Activated CD4-positive, alpha-beta memory T cell treated with anti-CD3 and anti-CD28 coated beads for 36 hours (primary cell): ENCODE results near the gene NUBPL. TPM values are rescaled to one million over a fixed set of nuclear protein-coding genes. Genes with fewer than 3 reads are reported as not detected.

Experiments
- CTCF ChIA-PET: fragments of 350-600 bp; sonication (Branson Sonifier 250); formaldehyde crosslinking; loops from one replicate; lab custom pipeline; 2021; ENCODE audit warnings: antibody characterized with exemption, inconsistent platforms; lab: Charles Lee
- POLR2A ChIA-PET: fragments of 350-600 bp; sonication (Branson Sonifier 250); formaldehyde crosslinking; loops from one replicate; lab custom pipeline; 2021; ENCODE audit warnings: antibody characterized with exemption; lab: Charles Lee
- DNase-seq: peaks from one replicate; pipeline ENCODE4 v3.0.0-alpha.2; 2020
- H3K27ac Mint-ChIP-seq: one replicate; pipeline ENCODE4 v1.8.0; 2021; ENCODE audit warnings: mixed read lengths
- H3K27me3 Mint-ChIP-seq: one replicate; pipeline ENCODE4 v1.8.0; 2021; ENCODE audit warnings: mixed read lengths
- H3K36me3 Mint-ChIP-seq: one replicate; pipeline ENCODE4 v1.8.0; 2021; ENCODE audit warnings: mixed read lengths
- H3K4me1 Mint-ChIP-seq: one replicate; pipeline ENCODE4 v1.8.0; 2021; ENCODE audit warnings: low read depth, mixed read lengths
- H3K4me3 Mint-ChIP-seq: one replicate; pipeline ENCODE4 v1.8.0; 2021; ENCODE audit warnings: mild to moderate bottlenecking, mixed read lengths
- H3K9me3 Mint-ChIP-seq: one replicate; pipeline ENCODE4 v1.8.0; 2021; ENCODE audit warnings: mixed read lengths
- intact Hi-C: fragments of 100-400 bp; cut with micrococcal nuclease; formaldehyde crosslinking; loops from one replicate; pipeline ENCODE4 v1.15.1; 2023
- total RNA-seq, 2 experiments: library from RNA; stranded (reverse); gene quantifications; one replicate each; pipeline ENCODE4 v1.2.3, GENCODE V29; 2021

The NUBPL gene, protein sequence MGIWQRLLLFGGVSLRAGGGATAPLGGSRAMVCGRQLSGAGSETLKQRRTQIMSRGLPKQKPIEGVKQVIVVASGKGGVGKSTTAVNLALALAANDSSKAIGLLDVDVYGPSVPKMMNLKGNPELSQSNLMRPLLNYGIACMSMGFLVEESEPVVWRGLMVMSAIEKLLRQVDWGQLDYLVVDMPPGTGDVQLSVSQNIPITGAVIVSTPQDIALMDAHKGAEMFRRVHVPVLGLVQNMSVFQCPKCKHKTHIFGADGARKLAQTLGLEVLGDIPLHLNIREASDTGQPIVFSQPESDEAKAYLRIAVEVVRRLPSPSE
- 1 to 10 TPM; 6.9 to 9.1 TPM for total RNA-seq

DNA sequence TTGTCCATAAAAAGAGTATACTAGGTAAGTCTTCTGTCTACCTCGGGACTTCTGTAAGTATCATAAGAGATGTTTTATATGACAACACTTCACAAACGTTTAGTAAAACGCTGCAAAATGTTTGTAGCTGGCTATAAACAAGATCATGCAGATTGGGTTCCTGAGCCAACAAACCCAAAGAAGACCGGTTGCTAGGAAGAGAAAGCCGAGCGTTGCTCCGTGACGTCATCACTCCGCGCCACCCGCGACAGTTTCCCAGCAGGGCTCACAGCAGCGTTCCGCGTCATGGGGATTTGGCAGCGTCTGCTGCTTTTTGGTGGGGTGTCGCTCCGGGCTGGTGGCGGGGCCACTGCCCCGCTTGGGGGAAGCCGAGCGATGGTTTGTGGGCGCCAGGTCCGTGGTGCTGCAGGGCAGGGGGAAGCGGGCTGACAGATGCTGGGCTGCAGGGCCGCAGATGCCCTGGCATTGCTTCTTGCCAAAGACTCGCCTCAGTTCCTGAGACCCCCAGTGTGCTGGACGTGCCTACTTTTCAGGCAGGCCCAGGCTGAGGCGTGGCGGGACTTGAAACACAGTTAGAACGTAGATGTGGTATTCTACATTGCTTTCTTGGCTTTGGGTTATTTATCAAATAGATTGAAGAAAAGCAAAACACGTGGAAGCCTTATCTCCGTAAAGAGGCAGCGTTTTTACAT is at the start of gene NUBPL:
Gene NUBPL, plus strand, starts transcription at position 250 of the 692 bp plus-strand sequence. Its CDS starts 36 bp downstream, at position 286.
- Mint-ChIP-seq H3K27me3 (peaks cover 1% of the 10 kb centered on the region), H3K36me3 (peaks cover 7% of the 10 kb centered on the region), H3K9me3 (no peaks in the 10 kb centered on the region), H3K4me3 (peak within 1 kb of the TSS; percentile 95), H3K27ac (peak within 1 kb of the TSS; percentile 93), H3K4me1 (peaks cover 20% of the 10 kb centered on the region)
- CTCF ChIA-PET: no interaction called here
- POLR2A ChIA-PET: no interaction called here
- intact Hi-C loops: loop anchor here (1.0 to 5.0 kb wide), 8 partner anchors 104 to 691 kb away; partner anchors contain the start of genes ARHGAP5, DTD2 and RNU6-8
- peak; percentile 98 for DNase-seq

DNA sequence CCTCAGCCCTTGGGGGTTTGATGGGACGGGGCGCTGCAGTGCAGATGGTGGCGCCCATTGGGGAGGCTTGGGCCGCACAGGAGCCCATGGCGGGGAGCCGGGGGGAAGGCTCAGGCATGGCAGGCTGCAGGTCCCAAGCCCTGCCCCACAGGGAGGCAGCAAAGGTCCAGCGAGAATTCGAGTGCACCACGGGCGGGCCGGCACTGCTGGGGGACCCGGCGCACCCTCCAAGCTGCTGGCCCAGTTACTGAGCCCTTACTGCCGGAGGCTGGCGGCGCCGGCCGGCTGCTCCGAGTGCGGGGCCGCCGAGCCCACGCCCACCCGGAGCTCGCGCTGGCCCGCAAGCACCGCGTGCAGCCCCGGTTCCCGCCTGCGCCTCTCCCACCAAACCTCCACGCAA is 34.1 kb upstream of the NUBPL start:
- H3K4me3 Mint-ChIP-seq: no peak overlapping the region
- ChIA-PET CTCF (interaction anchor here (1.6 kb wide), 1 partner anchor 17 kb away, joined by 4 read pairs; no protein-coding TSS in a partner anchor), POLR2A (no interaction called here)
- H3K4me1 Mint-ChIP-seq: no peaks in the 10 kb centered on the region
- no peaks in the 10 kb centered on the region for H3K27me3 Mint-ChIP-seq
- intact Hi-C loops: no loop called here
- H3K9me3 Mint-ChIP-seq: no peaks in the 10 kb centered on the region
- no peak for DNase-seq
- no peaks in the 10 kb centered on the region for H3K36me3 Mint-ChIP-seq
- H3K27ac Mint-ChIP-seq: no peak overlapping the region

DNA sequence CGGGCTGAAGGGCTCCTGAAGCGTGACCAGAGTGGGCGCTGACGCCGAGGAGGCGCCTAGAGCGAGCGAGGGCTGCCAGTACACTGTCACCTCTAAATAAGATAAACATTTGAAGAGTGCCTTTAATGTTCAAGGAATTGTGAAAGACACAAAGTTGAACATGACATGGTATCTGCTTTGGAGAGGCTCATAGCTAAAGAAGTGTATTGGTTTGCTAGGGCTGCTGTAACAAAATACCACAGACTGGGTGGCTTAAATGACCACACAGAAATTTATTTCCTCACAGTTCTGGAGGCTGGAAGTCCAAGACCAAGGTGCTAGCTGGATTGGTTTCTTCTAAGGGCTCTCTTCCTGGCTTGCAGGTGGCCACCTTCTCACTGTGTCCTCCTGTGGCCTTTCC is 33.7 kb upstream of the NUBPL start:
- no peaks in the 10 kb centered on the region for H3K9me3 Mint-ChIP-seq
- no peaks in the 10 kb centered on the region for H3K4me1 Mint-ChIP-seq
- ChIA-PET CTCF (no interaction called here), POLR2A (no interaction called here)
- no peaks in the 10 kb centered on the region for H3K27me3 Mint-ChIP-seq
- intact Hi-C loops: no loop called here
- no peak for DNase-seq
- H3K27ac Mint-ChIP-seq: no peak overlapping the region
- H3K4me3 Mint-ChIP-seq: no peak overlapping the region
- H3K36me3 Mint-ChIP-seq: no peaks in the 10 kb centered on the region

DNA sequence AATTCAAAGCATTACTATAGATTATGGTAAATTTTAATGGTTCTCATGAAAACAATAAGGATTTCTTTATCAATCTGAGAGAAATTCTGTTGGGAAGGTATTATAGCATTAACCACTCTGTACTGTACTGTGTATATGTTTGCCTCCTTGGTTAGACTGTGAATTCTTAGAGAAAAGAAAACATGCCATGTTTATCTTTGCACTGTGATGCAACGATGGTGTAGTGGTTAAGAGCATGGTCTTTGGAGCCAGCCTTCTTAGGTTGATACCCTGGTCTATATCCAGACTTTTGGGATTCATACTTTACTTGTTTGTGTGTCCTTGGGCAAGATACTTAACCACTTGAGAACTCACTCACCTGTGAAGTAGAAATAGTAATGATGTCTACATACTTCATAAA is 32.2 kb upstream of the NUBPL start:
- POLR2A ChIA-PET: no interaction called here
- Mint-ChIP-seq H3K27ac (no peak overlapping the region), H3K27me3 (no peaks in the 10 kb centered on the region), H3K36me3 (no peaks in the 10 kb centered on the region), H3K9me3 (no peaks in the 10 kb centered on the region), H3K4me1 (no peaks in the 10 kb centered on the region), H3K4me3 (no peak overlapping the region)
- intact Hi-C loops: no loop called here
- no peak for DNase-seq
- CTCF ChIA-PET: no interaction called here

DNA sequence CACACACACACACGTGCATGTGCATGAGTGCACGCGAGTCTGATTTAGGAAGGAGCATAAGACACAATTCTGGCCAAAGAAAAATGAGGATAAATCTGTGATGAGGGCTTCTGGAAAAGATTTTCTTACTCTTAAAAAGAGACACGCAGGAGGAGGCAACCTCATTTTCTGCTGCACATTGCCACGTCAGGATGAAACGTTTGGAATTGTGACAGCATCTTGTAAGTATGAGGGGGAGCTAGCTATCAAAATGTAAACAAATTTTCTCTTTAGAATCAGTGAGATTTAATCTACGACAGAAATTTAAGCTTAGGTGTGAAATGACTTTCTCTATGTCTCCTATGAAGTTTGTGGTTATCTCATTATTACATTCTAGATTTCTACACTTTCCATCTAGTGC is 31.1 kb upstream of the NUBPL start:
- DNase-seq: no peak
- no peaks in the 10 kb centered on the region for H3K4me1 Mint-ChIP-seq
- H3K36me3 Mint-ChIP-seq: no peaks in the 10 kb centered on the region
- H3K27ac Mint-ChIP-seq: no peak overlapping the region
- H3K4me3 Mint-ChIP-seq: no peak overlapping the region
- H3K9me3 Mint-ChIP-seq: no peaks in the 10 kb centered on the region
- intact Hi-C loops: no loop called here
- H3K27me3 Mint-ChIP-seq: peaks cover 5% of the 10 kb centered on the region
- ChIA-PET POLR2A (no interaction called here), CTCF (no interaction called here)

DNA sequence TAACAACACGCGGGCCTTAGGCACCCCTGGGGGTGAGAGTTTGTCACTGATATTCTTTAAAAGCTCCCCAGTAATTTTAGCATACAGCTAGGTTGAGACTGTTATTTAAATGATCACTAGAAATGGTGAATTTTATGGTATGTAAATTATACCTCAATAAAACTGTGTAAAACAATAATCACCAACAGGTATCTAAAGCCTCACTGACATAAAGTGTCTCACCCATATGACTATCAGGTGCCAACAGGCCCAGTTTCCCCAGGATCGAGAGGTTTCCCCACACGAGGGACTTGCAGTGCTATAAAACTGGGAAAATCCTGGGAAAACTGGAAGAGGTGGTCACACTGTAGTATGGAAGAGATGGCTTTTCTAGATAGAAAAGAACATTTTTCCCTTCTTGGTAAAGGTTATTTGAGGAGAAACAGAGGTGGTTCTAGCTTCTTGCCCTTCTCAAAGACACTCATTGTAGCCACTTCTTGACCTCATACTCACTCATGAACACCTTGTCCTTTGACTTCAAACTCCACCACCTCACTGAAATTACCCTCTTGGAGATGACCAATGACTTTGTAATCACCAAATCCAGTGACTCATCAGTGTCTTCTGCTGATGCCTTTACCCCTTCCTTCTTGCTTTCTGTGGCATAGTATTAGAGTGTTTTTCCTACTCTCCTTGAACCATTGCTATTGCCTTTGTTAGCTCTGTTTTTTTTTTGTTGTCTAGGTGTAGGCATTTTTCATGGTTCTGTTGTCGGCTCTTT is 24.8 kb upstream of the NUBPL start:
- Mint-ChIP-seq H3K27ac (no peak overlapping the region), H3K4me1 (no peaks in the 10 kb centered on the region), H3K4me3 (no peak overlapping the region), H3K36me3 (no peaks in the 10 kb centered on the region), H3K27me3 (peaks cover 10% of the 10 kb centered on the region), H3K9me3 (no peaks in the 10 kb centered on the region)
- intact Hi-C loops: no loop called here
- POLR2A ChIA-PET: interaction anchor here (0.5 kb wide), 1 partner anchor 332 kb away, joined by 3 read pairs; no protein-coding TSS in a partner anchor
- CTCF ChIA-PET: no interaction called here
- DNase-seq: no peak

DNA sequence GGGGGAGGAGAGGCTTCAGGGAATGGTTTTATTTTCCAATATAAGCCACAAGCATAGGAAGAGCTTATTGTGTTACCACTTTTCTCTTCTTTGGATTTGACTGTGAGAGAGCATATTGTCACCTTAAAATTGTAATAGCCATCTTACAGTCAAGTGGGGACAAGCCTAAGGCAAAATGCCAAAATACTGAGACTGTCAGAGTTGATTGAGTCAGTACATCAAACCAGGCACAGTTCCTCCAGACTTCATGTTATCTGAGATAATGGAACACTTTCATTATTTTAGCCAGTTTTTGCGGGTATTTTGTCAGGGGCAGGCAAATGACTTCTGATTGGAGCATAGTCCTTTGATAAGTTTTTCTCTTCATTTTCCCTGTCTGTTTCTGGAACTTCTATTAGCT is 19.5 kb upstream of the NUBPL start:
- ChIA-PET CTCF (no interaction called here), POLR2A (no interaction called here)

DNA sequence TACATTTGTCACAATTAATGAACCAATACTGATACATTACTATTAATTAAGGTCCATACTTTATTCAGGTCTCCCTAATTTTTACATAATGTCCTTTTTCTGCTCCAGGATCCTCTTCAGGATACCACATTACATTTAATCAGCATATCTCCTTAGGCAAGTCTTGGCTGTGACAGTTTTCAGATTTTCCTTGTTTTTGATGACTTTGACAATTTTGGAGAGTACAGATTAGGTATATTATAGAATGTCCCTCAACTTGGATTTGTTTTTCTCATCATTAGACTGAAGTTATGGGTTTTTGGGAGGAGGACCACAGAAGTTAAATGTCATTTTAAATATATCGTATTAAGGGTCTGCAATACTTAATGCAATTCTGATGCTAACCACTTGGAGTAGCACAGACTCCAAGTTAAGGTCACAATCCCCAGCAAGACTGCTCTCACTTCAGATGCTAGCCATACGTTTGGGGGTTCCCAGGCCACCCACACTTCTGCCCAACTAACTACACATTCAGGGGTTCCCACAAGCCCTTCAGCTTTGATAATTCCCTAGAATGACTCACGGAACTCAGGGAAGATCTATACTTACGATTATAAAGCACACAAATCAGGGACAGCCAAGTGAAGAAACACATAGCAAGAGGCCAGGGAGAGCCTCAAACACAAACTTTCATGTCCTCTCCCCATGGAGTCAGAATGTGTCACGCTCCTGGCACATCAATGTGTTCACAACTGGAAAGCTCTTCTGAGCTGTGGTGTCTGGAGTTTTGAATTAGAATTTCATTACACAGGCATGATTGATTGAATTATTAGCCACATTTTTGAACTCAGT is 17.0 kb upstream of the NUBPL start:
- no peaks in the 10 kb centered on the region for H3K9me3 Mint-ChIP-seq
- ChIA-PET CTCF (no interaction called here), POLR2A (no interaction called here)
- H3K27ac Mint-ChIP-seq: no peak overlapping the region
- no peak for DNase-seq
- peaks cover 12% of the 10 kb centered on the region for H3K27me3 Mint-ChIP-seq
- intact Hi-C loops: no loop called here
- no peaks in the 10 kb centered on the region for H3K4me1 Mint-ChIP-seq
- H3K36me3 Mint-ChIP-seq: no peaks in the 10 kb centered on the region
- no peak overlapping the region for H3K4me3 Mint-ChIP-seq

More for the DNA sequence above, 19.5 kb upstream of the NUBPL start:
- DNase-seq: no peak
- Mint-ChIP-seq H3K4me1 (no peaks in the 10 kb centered on the region), H3K27ac (no peak overlapping the region), H3K9me3 (no peaks in the 10 kb centered on the region), H3K4me3 (no peak overlapping the region), H3K27me3 (peaks cover 4% of the 10 kb centered on the region), H3K36me3 (no peaks in the 10 kb centered on the region)
- intact Hi-C loops: no loop called here

DNA sequence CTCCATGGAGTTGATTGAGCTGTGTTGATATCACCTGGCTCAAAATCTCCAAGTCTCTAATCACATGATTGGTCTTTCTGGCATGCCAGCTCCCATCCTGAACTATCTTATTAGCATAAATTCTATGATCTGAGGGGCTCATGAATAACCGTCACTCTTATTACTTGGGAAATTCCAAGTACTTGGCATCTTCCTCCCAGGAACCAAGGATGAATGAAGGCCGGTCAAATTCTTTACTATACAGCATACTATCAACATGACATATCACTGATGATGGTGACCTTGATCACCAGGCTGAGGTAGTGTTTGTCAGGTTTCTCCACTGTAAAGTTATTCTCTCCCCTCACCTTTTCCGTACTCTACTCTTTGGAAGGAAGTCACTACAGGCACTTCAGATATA is 16.4 kb upstream of the NUBPL start:
- CTCF ChIA-PET: no interaction called here

DNA sequence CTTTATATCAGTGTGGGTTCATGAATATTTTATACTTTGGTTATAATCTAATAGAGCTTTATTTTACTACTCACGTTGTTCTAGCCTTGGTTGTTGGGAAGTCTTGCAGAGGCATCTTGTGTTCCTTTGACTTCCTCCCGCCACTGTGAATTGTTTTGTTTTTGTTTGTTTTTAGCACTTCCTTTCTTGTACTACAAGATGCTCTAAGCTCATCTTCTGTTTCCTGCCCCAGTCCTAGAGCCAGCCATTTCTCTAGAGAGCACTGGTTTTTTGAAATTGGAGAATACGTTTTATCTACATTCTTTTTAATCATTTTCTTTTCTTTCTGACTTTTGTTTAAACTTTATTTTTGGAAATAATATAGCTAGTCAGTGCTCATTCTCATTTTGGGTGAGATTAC is 15.9 kb upstream of the NUBPL start:
- Mint-ChIP-seq H3K4me3 (no peak overlapping the region), H3K27ac (no peak overlapping the region), H3K4me1 (no peaks in the 10 kb centered on the region), H3K9me3 (no peaks in the 10 kb centered on the region), H3K27me3 (peaks cover 18% of the 10 kb centered on the region), H3K36me3 (no peaks in the 10 kb centered on the region)
- DNase-seq: no peak
- CTCF ChIA-PET: no interaction called here
- intact Hi-C loops: no loop called here
- POLR2A ChIA-PET: no interaction called here

More for the DNA sequence above, 16.4 kb upstream of the NUBPL start:
- POLR2A ChIA-PET: no interaction called here
- H3K9me3 Mint-ChIP-seq: no peaks in the 10 kb centered on the region
- DNase-seq: no peak
- H3K27me3 Mint-ChIP-seq: peaks cover 15% of the 10 kb centered on the region
- no peak overlapping the region for H3K4me3 Mint-ChIP-seq
- intact Hi-C loops: no loop called here
- no peaks in the 10 kb centered on the region for H3K4me1 Mint-ChIP-seq
- no peak overlapping the region for H3K27ac Mint-ChIP-seq
- H3K36me3 Mint-ChIP-seq: no peaks in the 10 kb centered on the region

DNA sequence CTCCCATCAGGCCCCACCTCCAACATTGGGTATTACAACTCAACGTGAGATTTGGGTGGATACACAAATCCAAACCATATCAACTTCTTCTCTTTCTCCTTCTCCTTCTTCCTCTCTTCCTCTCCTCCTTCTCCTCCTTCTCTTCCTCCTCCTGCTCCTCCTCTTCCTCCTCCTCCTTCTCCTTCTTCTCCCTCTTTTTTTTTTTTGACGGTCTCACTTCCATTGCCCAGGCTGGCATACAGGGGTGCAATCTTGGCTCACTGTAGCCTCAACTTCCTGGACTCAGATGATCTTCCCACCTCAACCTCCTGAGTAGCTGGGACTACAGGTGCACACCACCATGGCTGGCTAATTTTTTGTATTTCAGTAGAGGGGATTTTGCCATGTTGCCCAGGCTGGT is 11.4 kb upstream of the NUBPL start:
- Mint-ChIP-seq H3K27ac (no peak overlapping the region), H3K27me3 (peaks cover 24% of the 10 kb centered on the region), H3K9me3 (no peaks in the 10 kb centered on the region), H3K4me3 (no peak overlapping the region), H3K36me3 (no peaks in the 10 kb centered on the region), H3K4me1 (no peaks in the 10 kb centered on the region)
- CTCF ChIA-PET: no interaction called here
- POLR2A ChIA-PET: no interaction called here
- DNase-seq: no peak
- intact Hi-C loops: no loop called here
